IPS DF 4.7 (cell line): ENCODE results near the gene SLC16A2.

Experiments used
- DNase-seq: peaks from one replicate; pipeline ENCODE4 v3.0.0-alpha.2; 2013; ENCODE audit warnings: low spot score; ENCODE audit errors: extremely low read depth

The SLC16A2 gene

DNA sequence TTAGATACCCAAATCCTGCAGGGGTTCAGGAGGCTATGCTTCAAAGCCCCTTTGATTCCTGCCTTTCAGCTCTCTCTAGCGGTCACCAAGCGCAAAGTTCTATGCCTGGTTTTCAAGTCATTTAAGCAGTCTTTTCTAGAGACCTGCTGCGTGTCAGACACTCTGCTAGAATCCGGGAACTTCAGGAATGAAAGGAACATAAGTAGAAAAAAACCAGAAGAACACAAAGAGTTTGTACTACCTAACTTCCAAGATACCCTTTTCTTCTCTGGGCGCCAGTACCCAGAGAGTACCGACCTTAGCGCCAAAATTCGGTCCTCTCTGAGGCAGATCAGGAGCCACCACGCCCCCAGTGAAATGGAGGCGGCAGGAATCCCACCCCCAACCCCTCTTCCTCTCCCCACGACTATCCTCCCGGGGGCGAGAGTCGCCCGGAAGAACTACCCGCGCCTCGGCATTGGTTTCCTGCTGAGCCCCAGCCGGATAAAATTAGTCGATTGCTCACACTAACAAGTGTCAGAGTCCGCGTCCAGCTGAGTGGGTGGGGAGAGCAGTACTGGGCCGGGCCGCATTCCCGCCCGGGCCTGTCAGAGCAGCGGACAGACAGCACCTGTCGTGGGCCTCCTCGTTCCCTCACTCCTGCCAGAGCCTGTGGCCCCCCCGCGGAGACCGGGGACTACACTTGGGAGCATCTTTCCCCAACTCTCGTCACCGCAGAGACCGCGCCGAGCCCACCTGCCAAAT lies 114.3 kb downstream of the SLC16A2 start:
- DNase-seq: no peak

DNA sequence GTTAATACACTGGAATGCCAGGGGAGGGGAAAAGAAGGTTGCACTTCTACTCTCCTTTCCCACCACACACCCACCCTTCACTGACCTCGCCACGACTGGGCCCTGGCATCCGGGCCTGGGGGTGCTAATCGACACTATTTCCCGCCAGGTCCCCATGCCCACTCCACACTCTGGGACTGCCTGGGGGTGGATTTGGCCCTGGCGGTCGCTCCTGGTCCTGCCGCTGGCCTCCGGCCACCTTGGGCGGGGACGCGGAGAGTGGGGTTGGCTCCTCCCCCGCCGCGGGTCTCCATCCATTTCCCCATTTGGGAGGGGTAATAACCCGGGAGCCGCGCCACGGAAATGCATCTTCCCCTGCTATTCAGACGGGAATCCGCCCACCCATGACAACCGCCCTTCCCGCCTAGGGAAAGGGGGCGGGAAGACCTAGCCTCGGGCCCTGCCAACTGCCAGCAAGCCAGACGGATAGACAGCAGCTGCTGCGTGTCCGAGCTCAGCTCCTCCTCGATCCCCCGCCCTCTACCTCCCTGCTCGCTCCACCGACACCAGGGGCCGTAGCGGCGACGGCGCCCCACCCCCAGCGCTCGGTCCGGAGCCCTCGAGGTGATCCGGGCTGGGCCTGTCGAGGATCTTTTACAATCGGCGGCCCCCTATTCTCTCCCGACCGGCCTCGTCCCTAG lies 115.0 kb downstream of the SLC16A2 start:
- DNase-seq: no peak

DNA sequence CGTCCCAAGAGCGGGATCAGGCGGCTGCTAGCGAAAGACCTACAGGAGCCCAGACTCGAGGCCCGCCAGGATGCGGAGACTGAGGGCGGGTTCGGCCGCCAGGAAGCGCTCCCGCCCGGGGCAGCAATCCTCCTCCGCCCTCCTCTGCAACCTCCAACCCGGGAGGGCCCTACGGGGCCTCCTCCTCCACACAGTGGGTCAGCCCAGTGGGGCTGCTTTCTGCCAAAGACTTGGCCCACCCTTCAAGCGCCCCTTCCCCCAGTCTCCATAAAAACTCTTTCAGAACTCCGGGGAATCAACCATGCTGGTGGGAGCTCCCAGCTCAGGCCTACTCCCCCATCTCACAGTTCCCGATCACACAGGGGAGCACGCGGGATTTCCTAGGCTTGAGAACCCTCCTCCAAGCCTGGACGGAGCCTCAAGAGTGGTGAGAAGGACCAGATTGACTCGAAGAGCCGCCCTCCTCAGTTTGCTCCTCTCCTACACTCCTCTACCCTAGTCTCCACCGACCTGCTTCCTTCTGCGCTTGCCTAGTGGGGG lies 115.6 kb downstream of the SLC16A2 start:
- DNase-seq: no peak

DNA sequence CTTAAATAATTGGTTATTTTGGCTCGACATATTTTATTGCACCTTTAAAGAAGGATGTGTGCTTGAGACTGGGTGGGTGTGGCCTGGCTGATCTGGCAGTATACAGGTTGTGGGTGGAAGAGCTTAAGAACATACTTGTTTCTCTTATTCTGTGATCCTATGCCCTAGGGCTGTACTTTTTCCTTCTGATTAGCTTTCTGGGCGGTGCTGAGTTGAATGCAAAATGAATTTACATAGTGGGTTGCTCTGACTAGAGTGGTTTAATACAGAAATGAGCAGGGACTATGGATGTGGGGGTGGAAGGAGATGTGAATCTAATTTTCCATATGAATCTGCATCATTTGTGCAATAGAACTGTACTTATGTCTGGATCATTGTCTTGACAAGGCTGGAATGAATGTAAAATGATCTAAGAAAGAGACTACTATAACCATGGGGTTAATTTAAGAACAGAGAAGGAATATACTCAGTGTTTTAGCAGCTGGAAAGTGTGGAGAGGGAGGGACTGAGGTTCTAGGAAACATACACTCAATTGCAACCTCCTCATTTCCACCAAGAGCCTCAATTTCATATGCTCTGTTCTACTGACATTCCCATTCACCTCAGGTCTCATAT lies 119.4 kb downstream of the SLC16A2 start:
- no peak for DNase-seq

DNA sequence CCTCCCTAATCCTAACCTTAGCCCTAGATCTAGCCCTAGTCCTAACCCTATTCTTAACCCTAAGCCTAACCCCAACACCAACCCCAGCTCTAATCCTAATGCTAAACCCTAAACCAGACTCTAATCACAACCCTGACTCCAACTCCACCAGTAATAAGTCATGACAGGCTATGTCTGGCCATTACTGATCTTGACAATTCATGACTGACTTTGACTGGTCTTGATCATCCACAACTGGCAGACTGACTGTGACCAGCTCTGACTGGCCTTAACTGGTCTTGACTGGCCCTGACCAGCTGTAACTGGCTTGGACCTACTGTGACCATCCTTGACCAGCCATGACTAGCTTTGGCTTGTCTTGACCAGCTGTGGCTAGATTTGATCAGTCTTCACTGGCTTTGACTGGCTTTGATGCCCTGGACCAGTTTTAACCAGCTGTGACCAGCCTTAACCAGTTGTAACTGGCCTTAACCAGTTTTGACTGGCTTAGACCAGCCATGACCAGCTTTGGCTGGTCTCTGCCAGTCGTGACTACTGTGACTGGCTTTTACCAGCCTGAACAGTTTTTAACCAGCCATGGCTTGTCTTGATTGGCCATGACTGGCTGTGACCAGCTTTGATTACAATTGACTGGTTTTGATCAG lies 124.7 kb downstream of the SLC16A2 start:
- DNase-seq: no peak

DNA sequence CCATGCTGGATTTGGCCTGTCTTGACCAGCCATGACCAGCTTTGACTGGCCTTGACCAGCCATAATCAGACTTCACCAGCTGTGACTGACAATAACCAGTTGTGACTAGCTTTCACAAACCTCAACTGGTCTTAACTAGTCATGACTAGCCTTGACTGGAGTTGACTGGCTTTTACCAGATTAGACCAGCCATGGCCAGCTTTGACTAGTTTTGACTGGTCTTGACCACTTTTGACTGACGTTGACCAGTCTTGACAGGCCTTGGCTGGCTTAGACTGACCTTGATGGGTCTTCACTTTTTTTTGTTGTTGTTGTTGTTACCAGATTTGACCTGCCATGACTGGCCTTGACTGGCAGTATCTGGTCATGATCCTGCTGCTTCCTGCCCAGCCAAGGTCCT lies 125.7 kb downstream of the SLC16A2 start:
- no peak for DNase-seq

DNA sequence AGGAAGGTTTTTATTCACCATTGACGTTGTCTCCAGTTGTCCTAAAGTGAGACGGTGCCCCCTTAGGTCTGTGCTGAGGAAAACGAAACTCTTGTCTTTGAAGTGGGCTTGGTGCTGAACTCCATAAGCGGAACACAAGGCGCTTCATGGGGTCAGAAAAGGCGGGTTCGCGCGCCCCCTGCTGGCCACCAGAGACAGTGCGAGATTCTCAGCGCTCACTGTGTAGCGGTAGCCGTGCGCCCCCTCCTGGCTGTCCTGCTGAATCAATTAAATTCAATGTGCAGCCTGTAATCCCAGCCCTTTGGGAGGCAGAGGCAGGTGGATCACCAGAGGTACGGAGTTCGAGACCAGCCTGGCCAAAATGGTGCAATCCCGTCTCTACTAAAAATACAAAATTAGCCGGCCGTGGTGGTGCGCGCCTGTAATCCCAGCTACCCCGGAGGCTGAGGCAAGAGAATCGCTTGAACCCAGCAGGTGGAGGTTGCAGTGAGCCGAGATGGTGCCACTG lies 129.1 kb downstream of the SLC16A2 start:
- DNase-seq: no peak

DNA sequence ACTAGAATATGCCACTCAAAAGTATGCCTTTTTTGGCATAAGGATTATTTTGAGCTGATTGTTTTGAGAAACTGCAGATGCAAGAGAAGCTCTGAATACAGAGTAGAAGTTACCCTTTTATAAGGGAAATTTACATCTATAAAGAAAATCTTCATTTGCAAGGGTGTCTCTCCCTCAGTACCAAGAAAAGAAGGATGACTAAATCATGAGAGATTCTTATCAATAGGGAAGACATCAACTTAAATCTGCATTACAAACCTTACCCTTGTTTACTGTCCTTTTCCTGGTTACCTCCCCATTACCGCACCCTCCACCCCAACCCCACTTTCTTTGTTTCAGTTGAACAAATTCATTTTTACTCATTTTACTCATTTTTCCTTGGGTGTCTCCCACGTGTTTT lies 130.6 kb downstream of the SLC16A2 start:
- DNase-seq: no peak

DNA sequence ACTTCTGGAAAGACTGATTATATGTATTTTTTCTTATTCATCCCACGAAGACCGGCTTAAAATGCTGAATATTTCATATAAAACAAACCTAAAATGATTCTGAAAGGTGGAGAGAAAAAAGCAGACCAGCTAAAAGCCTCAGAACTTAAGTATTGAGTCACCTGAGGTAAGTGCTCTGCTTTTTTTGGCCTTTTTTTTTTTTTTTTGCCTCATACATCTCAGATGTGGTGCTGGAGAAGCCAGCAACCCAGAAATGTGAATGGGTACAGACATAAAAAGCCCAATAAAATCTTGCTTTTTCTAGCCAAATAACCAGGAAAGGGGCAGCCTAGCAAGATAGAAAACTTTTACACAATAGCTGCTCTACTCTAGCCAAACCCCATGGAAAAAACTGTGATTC lies 136.1 kb downstream of the SLC16A2 start:
- DNase-seq: no peak

DNA sequence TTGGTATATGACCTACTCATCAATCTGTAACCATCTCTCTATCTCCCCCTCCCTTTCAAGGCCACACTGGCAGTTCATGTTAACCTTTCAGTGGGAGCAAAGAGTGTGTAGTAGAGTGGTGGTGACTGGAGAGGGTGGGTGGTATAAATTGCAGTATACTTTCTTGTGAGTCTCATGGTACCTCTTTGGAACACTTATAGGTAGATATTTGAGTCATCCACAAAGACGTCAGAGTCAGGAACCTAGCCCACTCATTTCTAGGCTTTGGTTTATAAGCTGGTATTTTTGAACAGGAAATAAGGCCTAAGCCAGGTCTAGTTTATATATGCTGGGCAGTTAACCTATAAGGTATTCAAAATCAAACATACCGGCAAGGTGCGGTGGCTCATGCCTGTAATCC lies 156.8 kb downstream of the SLC16A2 start:
- no peak for DNase-seq

DNA sequence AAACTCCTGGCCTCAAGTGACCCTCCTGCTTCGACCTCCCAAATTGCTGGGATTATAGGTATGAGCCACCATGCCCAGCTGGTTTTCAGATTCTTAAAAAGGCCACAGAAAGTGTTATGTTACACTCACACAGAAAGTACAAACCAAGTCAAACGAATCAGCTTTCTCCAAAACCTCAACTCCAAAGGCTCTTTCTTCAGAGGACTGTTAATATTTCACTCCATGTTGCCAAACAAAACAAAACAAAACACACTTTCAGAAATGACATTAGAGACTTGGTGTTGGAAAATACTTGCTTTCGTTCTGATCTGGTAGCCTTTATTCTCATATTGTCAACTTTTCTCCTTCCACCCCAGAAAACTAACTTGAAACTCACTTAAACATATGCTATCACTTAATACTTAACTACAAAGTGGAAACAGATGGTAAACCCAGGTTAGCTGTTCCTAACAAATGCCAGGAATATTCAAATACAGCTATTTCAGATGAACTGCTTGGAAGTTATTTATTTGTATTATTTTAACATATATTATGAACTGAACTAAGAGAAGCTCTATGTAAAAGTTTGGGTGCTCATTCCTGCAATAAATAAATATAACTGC lies 158.4 kb downstream of the SLC16A2 start:
- DNase-seq: no peak
